Measurements from ENCODE around the gene PIGC.

PIGC gene

GRCh38 chr1:172457479-172458130 lies 13.7 kb upstream of the PIGC start:
- ChIA-PET CTCF (no interaction called here), POLR2A (no interaction called here)
- TF ChIP-seq NFRKB (IDR thresholded peaks at IDR 0.05) (no peak), LEF1 (IDR thresholded peaks at IDR 0.05; ENCODE audit: borderline replicate concordance) (no peak), HDGF (IDR thresholded peaks at IDR 0.05; ENCODE audit: borderline replicate concordance) (no peak), L3MBTL2 (conservative IDR thresholded peaks at IDR 0.05) (no peak), ZNF384 (IDR thresholded peaks at IDR 0.05) (no peak), FOXA1 (IDR thresholded peaks at IDR 0.05) (no peak), SUZ12 (IDR thresholded peaks at IDR 0.05) (no peak), ELF4 (IDR thresholded peaks at IDR 0.05) (no peak), FOXK2 (IDR thresholded peaks at IDR 0.05) (no peak)
- DNase-seq (ENCODE audit: extremely low spot score), result no peak

GRCh38 chr1:172456344-172456769 lies 12.5 kb upstream of the PIGC start:
- DNase-seq (ENCODE audit: extremely low spot score), result no peak
- ChIA-PET CTCF (no interaction called here), POLR2A (no interaction called here)
- TF ChIP-seq SP1 (IDR thresholded peaks at IDR 0.05) (no peak), HDGF (IDR thresholded peaks at IDR 0.05; ENCODE audit: borderline replicate concordance) (no peak), ARNT (IDR thresholded peaks at IDR 0.05) (no peak), NFRKB (IDR thresholded peaks at IDR 0.05) (no peak), ZNF384 (IDR thresholded peaks at IDR 0.05) (no peak), CTBP1 (IDR thresholded peaks at IDR 0.05; ENCODE audit: borderline replicate concordance) (no peak), FOXK2 (IDR thresholded peaks at IDR 0.05) (no peak), L3MBTL2 (conservative IDR thresholded peaks at IDR 0.05) (no peak), BHLHE40 (IDR thresholded peaks at IDR 0.05; ENCODE audit: borderline replicate concordance) (no peak), LEF1 (IDR thresholded peaks at IDR 0.05; ENCODE audit: borderline replicate concordance) (no peak), FOXA1 (IDR thresholded peaks at IDR 0.05) (no peak), TARDBP (IDR thresholded peaks at IDR 0.05) (no peak), SUZ12 (IDR thresholded peaks at IDR 0.05) (no peak), ELF4 (IDR thresholded peaks at IDR 0.05) (no peak)
- TF ChIP-seq, protein P1, sequence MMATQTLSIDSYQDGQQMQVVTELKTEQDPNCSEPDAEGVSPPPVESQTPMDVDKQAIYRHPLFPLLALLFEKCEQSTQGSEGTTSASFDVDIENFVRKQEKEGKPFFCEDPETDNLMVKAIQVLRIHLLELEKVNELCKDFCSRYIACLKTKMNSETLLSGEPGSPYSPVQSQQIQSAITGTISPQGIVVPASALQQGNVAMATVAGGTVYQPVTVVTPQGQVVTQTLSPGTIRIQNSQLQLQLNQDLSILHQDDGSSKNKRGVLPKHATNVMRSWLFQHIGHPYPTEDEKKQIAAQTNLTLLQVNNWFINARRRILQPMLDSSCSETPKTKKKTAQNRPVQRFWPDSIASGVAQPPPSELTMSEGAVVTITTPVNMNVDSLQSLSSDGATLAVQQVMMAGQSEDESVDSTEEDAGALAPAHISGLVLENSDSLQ (IDR thresholded peaks at IDR 0.05), result no peak

GRCh38 chr1:172455451-172455850 lies 11.6 kb upstream of the PIGC start:
- no peak for DNase-seq (ENCODE audit: extremely low spot score)
- TF ChIP-seq NFRKB (IDR thresholded peaks at IDR 0.05) (no peak), L3MBTL2 (conservative IDR thresholded peaks at IDR 0.05) (no peak), SUZ12 (IDR thresholded peaks at IDR 0.05) (no peak), ZNF384 (IDR thresholded peaks at IDR 0.05) (no peak), ARNT (IDR thresholded peaks at IDR 0.05) (no peak), HDGF (IDR thresholded peaks at IDR 0.05; ENCODE audit: borderline replicate concordance) (no peak), FOXK2 (IDR thresholded peaks at IDR 0.05) (no peak), FOXM1 (IDR thresholded peaks at IDR 0.05; ENCODE audit: borderline replicate concordance) (no peak)
- TF ChIP-seq, protein P1 (IDR thresholded peaks at IDR 0.05), result no peak
- POLR2A ChIA-PET, result no interaction called here
- CTCF ChIA-PET, result no interaction called here

- POLR2A ChIA-PET, result no interaction called here
These were observed 9.7 kb upstream of the PIGC start for GRCh38 chr1:172453607-172454006.

DNA sequence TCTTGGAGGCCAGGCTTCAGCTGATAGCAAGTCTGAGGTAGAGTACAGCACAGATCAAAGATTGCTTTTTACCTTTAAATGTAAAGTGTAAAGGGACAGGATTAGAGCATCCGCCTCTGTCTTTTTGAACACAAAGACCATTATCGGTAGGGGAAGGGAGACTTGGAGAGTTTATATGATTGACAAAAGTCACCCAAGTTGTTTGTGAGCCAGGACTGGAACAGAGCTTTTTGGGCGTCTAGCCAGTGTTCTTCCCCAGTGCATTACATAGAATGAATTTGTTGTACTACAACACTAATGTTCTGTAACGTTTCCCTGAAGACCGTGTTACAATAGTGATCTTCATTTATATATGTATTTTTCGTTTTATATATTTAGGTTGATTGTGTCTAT lies 9.3 kb upstream of the PIGC start:
- no peak for DNase-seq (ENCODE audit: extremely low spot score)
- TF ChIP-seq L3MBTL2 (conservative IDR thresholded peaks at IDR 0.05) (no peak), HDGF (IDR thresholded peaks at IDR 0.05; ENCODE audit: borderline replicate concordance) (no peak), ARNT (IDR thresholded peaks at IDR 0.05) (no peak), CTBP1 (IDR thresholded peaks at IDR 0.05; ENCODE audit: borderline replicate concordance) (no peak), SP1 (IDR thresholded peaks at IDR 0.05) (no peak), LEF1 (IDR thresholded peaks at IDR 0.05; ENCODE audit: borderline replicate concordance) (no peak), SUZ12 (IDR thresholded peaks at IDR 0.05) (no peak), FOXA1 (IDR thresholded peaks at IDR 0.05) (no peak)
- ChIA-PET CTCF (interaction anchor here (1.6 kb wide), 1 partner anchor 266 kb away, joined by 5 read pairs; no protein-coding TSS in a partner anchor), POLR2A (no interaction called here)

More at GRCh38 chr1:172453607-172454006, 9.7 kb upstream of the PIGC start:
- CTCF ChIA-PET, result interaction anchor here (1.6 kb wide), 1 partner anchor 266 kb away, joined by 5 read pairs; no protein-coding TSS in a partner anchor
- DNase-seq (ENCODE audit: extremely low spot score), result no peak
- TF ChIP-seq FOXM1 (IDR thresholded peaks at IDR 0.05; ENCODE audit: borderline replicate concordance) (no peak), NFRKB (IDR thresholded peaks at IDR 0.05) (no peak), LEF1 (IDR thresholded peaks at IDR 0.05; ENCODE audit: borderline replicate concordance) (no peak), HDGF (IDR thresholded peaks at IDR 0.05; ENCODE audit: borderline replicate concordance) (no peak), CTBP1 (IDR thresholded peaks at IDR 0.05; ENCODE audit: borderline replicate concordance) (no peak), L3MBTL2 (conservative IDR thresholded peaks at IDR 0.05) (no peak), SUZ12 (IDR thresholded peaks at IDR 0.05) (no peak), FOXA1 (IDR thresholded peaks at IDR 0.05) (no peak), ELF4 (IDR thresholded peaks at IDR 0.05) (no peak), ARNT (IDR thresholded peaks at IDR 0.05) (no peak), FOXK2 (IDR thresholded peaks at IDR 0.05) (no peak), SP1 (IDR thresholded peaks at IDR 0.05) (no peak), ZNF384 (IDR thresholded peaks at IDR 0.05) (no peak), TARDBP (IDR thresholded peaks at IDR 0.05) (no peak), BHLHE40 (IDR thresholded peaks at IDR 0.05; ENCODE audit: borderline replicate concordance) (no peak)
- TF ChIP-seq, protein P1 (IDR thresholded peaks at IDR 0.05), result no peak

DNA sequence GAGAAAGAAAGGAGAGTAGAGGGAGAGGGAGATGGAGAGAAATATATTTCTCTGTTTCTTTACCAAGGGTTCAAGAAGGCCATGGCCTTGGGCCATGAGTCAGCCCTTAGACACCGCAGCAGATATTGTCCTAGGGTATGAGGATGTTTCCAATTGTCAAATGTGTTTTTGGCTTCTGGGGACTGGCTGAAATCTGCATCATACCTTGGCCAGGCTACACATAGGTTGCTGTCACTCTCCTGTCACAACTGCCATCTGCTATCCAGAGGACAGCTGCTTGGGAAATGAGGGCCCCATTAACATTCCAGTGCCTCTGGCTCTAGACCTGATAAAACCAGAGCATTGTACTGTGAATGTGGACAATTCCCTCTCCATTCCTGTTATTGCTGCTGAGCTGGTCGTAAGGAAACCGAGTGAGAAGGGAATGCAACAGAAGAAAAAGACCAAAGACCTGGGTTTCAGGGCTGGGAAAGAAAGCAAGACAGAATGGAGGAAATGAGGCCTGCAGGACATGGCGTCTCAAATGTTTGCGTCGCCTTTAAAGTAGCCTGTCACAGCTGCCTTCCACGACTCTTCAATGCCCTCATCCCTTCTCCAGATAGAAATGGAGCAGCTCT lies 8.8 kb upstream of the PIGC start:
- CTCF ChIA-PET, result interaction anchor here (1.6 kb wide), 1 partner anchor 267 kb away, joined by 5 read pairs; no protein-coding TSS in a partner anchor
- TF ChIP-seq ARNT (IDR thresholded peaks at IDR 0.05) (no peak), FOXA1 (IDR thresholded peaks at IDR 0.05) (no peak), ELF4 (IDR thresholded peaks at IDR 0.05) (no peak), FOXM1 (IDR thresholded peaks at IDR 0.05; ENCODE audit: borderline replicate concordance) (no peak), SUZ12 (IDR thresholded peaks at IDR 0.05) (no peak), NFRKB (IDR thresholded peaks at IDR 0.05) (no peak), ZNF384 (IDR thresholded peaks at IDR 0.05) (no peak), CTBP1 (IDR thresholded peaks at IDR 0.05; ENCODE audit: borderline replicate concordance) (no peak), TARDBP (IDR thresholded peaks at IDR 0.05) (no peak), L3MBTL2 (conservative IDR thresholded peaks at IDR 0.05) (no peak), BHLHE40 (IDR thresholded peaks at IDR 0.05; ENCODE audit: borderline replicate concordance) (no peak), FOXK2 (IDR thresholded peaks at IDR 0.05) (no peak), HDGF (IDR thresholded peaks at IDR 0.05; ENCODE audit: borderline replicate concordance) (no peak), LEF1 (IDR thresholded peaks at IDR 0.05; ENCODE audit: borderline replicate concordance) (no peak)
- TF ChIP-seq, protein P1 (IDR thresholded peaks at IDR 0.05), result no peak
- DNase-seq (ENCODE audit: extremely low spot score), result no peak
- POLR2A ChIA-PET, result interaction anchor here (2.9 kb wide), 1 partner anchor 80 kb away, joined by 11 read pairs; the partner anchor contains the start of gene SUCO

All from HEK293T (cell line).